BLaER1 (cell line): ENCODE data around the gene UGCG.
"Not testable (repeated sequence)": the region's sequence is repeated elsewhere in the genome, so short reads cannot be mapped to it uniquely, and the experiment has no call there.

ENCODE experiments used
- H3K27ac ChIP-seq: shearing (Covaris generic); formaldehyde crosslinking; 2 replicates; pipeline ENCODE4 v1.8.1; 2022
- H3K27me3 ChIP-seq: shearing (Covaris generic); formaldehyde crosslinking; 2 replicates; pipeline ENCODE4 v1.8.1; 2022
- H3K36me3 ChIP-seq: shearing (Covaris generic); formaldehyde crosslinking; 2 replicates; pipeline ENCODE4 v1.8.1; 2022
- H3K4me1 ChIP-seq: shearing (Covaris generic); formaldehyde crosslinking; 2 replicates; pipeline ENCODE4 v1.8.1; 2022
- H3K4me2 ChIP-seq: shearing (Covaris generic); formaldehyde crosslinking; 2 replicates; pipeline ENCODE4 v1.8.1; 2022
- H3K4me3 ChIP-seq: shearing (Covaris generic); formaldehyde crosslinking; 2 replicates; pipeline ENCODE4 v1.8.1; 2022
- H3K9ac ChIP-seq: shearing (Covaris generic); formaldehyde crosslinking; 2 replicates; pipeline ENCODE4 v1.8.1; 2022
- H3K9me3 ChIP-seq: shearing (Covaris generic); formaldehyde crosslinking; 2 replicates; pipeline ENCODE4 v1.8.1; 2022
- H4K20me1 ChIP-seq: shearing (Covaris generic); formaldehyde crosslinking; 2 replicates; pipeline ENCODE4 v1.8.1; 2022
- Cebpa-rat ChIP-seq: shearing (Covaris generic); IDR thresholded peaks from 2 replicates; pipeline ENCODE4 v1.8.1; 2022

The UGCG gene

DNA sequence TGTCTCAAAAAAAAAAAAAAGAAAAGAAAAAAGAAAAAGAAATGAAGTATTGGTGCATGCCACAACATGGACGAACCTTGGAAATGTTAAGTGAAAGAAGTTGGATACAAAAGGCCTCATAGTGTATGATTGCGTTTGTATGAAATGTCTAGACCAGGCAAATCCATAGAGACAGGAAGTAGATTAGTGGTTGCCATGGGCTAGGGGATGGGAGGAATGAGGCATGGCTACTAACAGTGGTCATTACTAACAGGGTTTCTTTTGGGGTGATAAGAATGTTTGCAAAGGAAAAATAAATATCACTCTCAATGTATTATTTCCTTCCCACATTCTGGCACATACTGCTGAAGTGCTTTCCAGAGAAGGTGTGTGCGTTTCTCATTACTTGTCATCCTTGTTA is 44.1 kb downstream of the UGCG start:
- H3K27me3 ChIP-seq = no peaks in the 10 kb centered on the region
- peaks cover 8% of the 10 kb centered on the region for H3K36me3 ChIP-seq
- H3K4me2 ChIP-seq = no peak overlapping the region
- TF ChIP-seq Cebpa-rat = no peak
- no peaks in the 10 kb centered on the region for H4K20me1 ChIP-seq
- H3K9ac ChIP-seq = no peak overlapping the region
- H3K27ac ChIP-seq = no peak overlapping the region
- no peak overlapping the region for H3K4me3 ChIP-seq
- peaks cover 25% of the 10 kb centered on the region for H3K4me1 ChIP-seq
- H3K9me3 ChIP-seq = no peaks in the 10 kb centered on the region

DNA sequence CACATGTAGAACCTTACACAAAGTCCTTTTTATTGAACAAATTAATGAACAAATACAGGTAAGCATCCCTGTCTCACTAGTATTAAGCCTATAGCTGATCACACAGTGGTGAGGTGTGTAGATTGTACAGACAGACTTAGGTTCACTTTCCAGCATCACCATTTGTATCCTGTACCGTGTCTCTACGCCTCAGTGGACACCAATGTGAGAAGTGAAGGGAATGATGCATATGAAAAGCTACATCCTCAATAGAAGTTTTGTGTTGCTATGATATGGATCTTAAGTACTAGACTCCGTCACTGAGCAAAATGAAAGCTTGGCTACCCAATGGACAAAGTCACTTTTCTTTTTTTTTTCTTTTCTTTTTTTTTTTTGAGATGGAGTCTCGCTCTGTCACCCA is 46.6 kb downstream of the UGCG start:
- Histone ChIP-seq H3K27ac (no peak overlapping the region), H3K4me3 (no peak overlapping the region), H3K36me3 (no peaks in the 10 kb centered on the region), H4K20me1 (no peaks in the 10 kb centered on the region), H3K27me3 (no peaks in the 10 kb centered on the region), H3K4me1 (peaks cover 15% of the 10 kb centered on the region), H3K4me2 (no peak overlapping the region), H3K9me3 (no peaks in the 10 kb centered on the region), H3K9ac (no peak overlapping the region)
- TF ChIP-seq Cebpa-rat = no peak

DNA sequence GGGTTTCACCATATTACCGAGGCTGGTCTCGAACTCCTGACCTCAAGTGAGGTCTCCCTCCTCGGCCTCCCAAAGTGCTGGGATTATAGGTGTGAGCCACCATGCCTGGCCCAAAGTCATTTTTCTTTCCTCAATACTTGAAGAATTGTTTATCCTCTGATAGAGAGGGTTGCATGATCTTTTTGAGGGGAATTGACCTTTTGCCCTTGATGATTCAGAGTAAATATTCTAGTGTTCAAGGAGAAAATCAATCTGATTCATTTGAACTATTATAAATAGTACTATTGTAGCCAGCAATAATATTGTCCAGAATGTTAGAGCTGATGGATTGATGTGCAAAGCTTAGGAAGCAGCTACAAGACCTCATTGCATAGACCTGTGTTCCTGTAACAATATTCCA is 47.1 kb downstream of the UGCG start:
- no peaks in the 10 kb centered on the region for H3K9me3 ChIP-seq
- no peaks in the 10 kb centered on the region for H4K20me1 ChIP-seq
- no peak for TF ChIP-seq Cebpa-rat
- no peaks in the 10 kb centered on the region for H3K27me3 ChIP-seq
- H3K4me1 ChIP-seq = peaks cover 18% of the 10 kb centered on the region
- no peak overlapping the region for H3K4me2 ChIP-seq
- no peak overlapping the region for H3K4me3 ChIP-seq
- H3K9ac ChIP-seq = no peak overlapping the region
- no peaks in the 10 kb centered on the region for H3K36me3 ChIP-seq
- no peak overlapping the region for H3K27ac ChIP-seq

DNA sequence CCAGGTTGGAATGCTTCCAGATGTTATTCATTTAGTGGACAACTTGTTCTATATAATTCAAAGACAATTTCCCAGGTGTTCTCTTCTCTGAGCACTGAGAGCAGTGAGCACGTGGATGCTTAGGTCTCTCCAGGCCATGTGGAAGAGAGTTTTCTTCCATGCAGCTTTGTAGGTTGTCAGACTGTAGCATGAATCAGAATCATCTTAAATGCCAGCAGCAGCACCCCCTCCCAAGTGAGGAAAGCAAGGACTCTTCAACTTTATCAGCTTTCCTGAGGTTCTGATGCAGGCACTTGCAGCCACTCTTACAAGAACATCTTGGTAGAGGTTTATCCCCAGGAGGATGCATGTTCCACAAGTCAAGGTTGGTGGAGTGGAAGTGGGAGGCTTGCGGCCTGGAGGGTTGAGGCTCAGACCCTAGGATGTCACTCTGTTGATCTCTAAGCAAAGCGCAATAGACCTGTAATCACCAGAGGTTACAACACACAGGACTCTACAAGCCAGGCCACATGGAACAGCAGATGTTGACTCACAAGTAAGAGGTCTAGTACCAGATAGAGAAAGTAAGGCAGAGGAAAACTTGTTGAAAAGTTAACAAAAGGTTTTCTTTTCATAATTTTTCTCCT is 47.7 kb downstream of the UGCG start:
- Histone ChIP-seq H3K27me3 (no peaks in the 10 kb centered on the region), H3K4me2 (0 out of 2 replicates have a peak overlapping the region, but pooled peaks have one; percentile 5), H3K4me3 (no peak overlapping the region), H3K36me3 (no peaks in the 10 kb centered on the region), H3K4me1 (peaks cover 24% of the 10 kb centered on the region), H4K20me1 (no peaks in the 10 kb centered on the region), H3K9ac (no peak overlapping the region), H3K9me3 (no peaks in the 10 kb centered on the region), H3K27ac (no peak overlapping the region)
- TF ChIP-seq Cebpa-rat = no peak

DNA sequence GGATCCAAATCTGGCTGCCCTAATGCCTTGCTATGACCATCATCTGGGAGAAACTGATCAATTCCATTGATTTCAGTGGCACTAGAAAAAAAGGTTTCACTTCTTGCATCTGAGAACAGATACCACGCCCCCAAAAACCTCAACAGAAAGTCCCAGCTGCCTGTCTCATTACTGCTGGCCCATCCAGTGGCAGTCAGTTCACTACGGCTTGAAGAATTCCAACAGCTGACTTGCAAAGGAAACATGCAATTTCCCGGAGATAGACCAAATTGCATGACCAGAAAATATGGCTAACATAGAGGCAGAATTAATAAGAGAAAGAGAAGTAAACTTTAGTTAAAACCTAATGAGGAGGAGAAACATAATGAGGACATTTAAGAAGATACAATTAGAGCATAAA is 48.6 kb downstream of the UGCG start:
- Histone ChIP-seq H3K9ac (no peak overlapping the region), H3K27ac (no peak overlapping the region), H4K20me1 (no peaks in the 10 kb centered on the region), H3K4me2 (no peak overlapping the region), H3K4me1 (peaks cover 28% of the 10 kb centered on the region), H3K27me3 (no peaks in the 10 kb centered on the region), H3K36me3 (no peaks in the 10 kb centered on the region), H3K9me3 (no peaks in the 10 kb centered on the region), H3K4me3 (no peak overlapping the region)
- no peak for TF ChIP-seq Cebpa-rat

DNA sequence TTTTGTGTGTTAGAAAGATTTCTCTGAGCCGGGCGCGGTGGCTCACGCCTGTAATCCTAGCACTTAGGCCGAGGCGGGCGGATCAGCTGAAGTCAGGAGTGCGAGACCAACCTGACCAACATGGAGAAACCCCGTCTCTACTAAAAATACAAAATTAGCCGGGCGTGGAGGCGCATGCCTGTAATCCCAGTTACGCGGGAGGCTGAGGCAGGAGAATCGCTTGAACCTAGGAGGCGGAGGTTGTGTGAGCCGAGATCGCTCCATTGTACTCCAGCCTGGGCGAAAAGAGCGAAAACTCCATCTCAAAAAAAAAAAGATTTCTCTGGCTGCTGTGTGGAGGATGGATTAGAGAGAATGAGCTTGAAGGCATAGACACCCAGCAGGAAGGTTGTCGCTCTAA is 51.5 kb downstream of the UGCG start:
- H3K36me3 ChIP-seq, H3K27me3 ChIP-seq, H3K9me3 ChIP-seq, H3K4me3 ChIP-seq, H4K20me1 ChIP-seq, H3K4me2 ChIP-seq, H3K27ac ChIP-seq, H3K9ac ChIP-seq: not testable (repeated sequence)
- peaks cover 28% of the 10 kb centered on the region for H3K4me1 ChIP-seq

DNA sequence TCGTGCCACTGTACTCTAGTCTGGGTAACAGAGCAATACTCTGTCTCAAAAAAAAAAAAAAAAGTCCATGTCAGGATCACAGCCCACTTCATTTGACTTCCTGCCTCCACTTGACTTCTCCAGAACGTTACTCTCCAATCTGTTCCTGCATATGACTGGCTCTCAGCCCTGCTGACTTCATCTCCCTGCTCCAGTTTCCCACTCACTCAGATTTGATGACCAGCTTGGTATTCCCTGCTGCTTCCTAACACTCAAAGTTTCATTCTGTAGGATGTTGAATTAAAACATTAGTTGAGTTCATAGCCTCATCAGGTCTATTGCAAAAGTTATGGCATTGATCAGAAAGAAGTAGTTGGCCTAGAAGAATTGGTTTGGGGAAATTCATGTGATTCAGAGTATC is 52.3 kb downstream of the UGCG start:
- no peaks in the 10 kb centered on the region for H3K9me3 ChIP-seq
- H3K9ac ChIP-seq = no peak overlapping the region
- no peaks in the 10 kb centered on the region for H4K20me1 ChIP-seq
- H3K27me3 ChIP-seq = no peaks in the 10 kb centered on the region
- peak overlapping the region; percentile 46 for H3K4me2 ChIP-seq
- H3K27ac ChIP-seq = no peak overlapping the region
- peaks cover 28% of the 10 kb centered on the region for H3K4me1 ChIP-seq
- H3K4me3 ChIP-seq = no peak overlapping the region
- no peak for TF ChIP-seq Cebpa-rat
- H3K36me3 ChIP-seq = no peaks in the 10 kb centered on the region

DNA sequence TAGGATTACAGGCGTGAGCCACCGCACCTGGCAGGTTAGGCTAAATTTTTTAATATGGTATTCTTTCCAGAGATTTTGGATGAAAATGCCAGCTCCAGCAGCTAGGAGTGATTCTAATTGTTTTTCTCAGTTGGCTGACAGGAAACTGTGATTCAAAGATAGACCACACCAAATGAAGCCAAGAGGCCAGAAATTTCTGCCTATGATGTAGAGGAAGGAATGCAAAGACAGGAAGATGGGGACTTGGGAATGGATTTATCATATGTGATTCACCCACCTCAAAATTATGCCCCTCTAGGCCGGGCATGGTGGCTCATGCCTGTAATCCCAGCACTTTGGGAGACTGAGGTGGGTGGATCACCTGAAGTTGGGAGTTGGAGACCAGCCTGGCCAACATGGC is 53.3 kb downstream of the UGCG start:
- no peak overlapping the region for H3K27ac ChIP-seq
- H3K9ac ChIP-seq = no peak overlapping the region
- no peaks in the 10 kb centered on the region for H3K27me3 ChIP-seq
- H4K20me1 ChIP-seq = no peaks in the 10 kb centered on the region
- no peaks in the 10 kb centered on the region for H3K36me3 ChIP-seq
- H3K9me3 ChIP-seq = no peaks in the 10 kb centered on the region
- TF ChIP-seq Cebpa-rat = no peak
- H3K4me3 ChIP-seq = no peak overlapping the region
- H3K4me2 ChIP-seq = no peak overlapping the region
- peaks cover 19% of the 10 kb centered on the region for H3K4me1 ChIP-seq

DNA sequence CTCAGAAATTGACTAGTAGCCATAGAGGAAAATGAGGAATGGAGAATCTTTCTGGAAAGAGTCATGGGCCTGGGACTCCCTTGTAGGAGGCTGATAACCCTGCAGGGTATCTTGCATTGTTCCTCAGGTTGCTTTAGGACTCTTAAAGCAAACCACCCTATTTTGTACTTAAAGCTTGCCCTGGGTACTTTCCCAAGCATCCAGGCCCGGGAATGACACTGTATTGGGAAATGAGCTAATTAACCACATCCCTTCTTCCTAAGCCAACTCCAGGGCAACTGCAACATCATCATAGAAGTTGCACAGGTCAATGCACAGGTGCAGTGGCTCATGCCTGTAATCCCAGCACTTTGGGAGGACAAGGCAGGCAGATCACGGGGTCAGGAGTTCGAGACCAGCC is 55.9 kb downstream of the UGCG start:
- H4K20me1 ChIP-seq = no peaks in the 10 kb centered on the region
- no peak overlapping the region for H3K27ac ChIP-seq
- H3K9ac ChIP-seq = no peak overlapping the region
- H3K4me2 ChIP-seq = no peak overlapping the region
- peaks cover 18% of the 10 kb centered on the region for H3K4me1 ChIP-seq
- no peaks in the 10 kb centered on the region for H3K36me3 ChIP-seq
- TF ChIP-seq Cebpa-rat = no peak
- no peaks in the 10 kb centered on the region for H3K27me3 ChIP-seq
- no peak overlapping the region for H3K4me3 ChIP-seq
- H3K9me3 ChIP-seq = no peaks in the 10 kb centered on the region

DNA sequence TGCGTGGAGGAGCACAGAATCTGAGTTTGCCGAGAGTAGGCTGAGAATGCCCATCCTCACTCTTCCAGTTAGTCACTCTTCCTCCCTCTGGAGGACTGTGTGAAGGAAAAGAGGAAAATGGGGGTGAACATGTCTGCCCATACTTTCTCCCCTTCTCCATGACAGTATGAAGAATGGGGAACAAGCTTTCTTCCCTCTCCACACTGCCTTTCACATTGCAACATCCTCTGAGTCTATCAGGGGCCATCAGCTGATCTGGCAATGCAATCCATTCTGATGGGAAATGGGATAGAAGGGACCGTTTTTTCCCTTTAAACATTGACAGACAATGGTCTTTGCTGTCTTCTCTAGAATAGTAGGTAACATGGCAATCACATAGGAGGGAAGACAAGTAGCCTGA is 56.8 kb downstream of the UGCG start:
- Histone ChIP-seq H3K4me3 (no peak overlapping the region), H3K27ac (no peak overlapping the region), H3K4me2 (no peak overlapping the region), H3K27me3 (no peaks in the 10 kb centered on the region), H3K4me1 (peaks cover 25% of the 10 kb centered on the region), H3K9me3 (no peaks in the 10 kb centered on the region), H4K20me1 (no peaks in the 10 kb centered on the region), H3K36me3 (no peaks in the 10 kb centered on the region), H3K9ac (no peak overlapping the region)
- TF ChIP-seq Cebpa-rat = no peak

DNA sequence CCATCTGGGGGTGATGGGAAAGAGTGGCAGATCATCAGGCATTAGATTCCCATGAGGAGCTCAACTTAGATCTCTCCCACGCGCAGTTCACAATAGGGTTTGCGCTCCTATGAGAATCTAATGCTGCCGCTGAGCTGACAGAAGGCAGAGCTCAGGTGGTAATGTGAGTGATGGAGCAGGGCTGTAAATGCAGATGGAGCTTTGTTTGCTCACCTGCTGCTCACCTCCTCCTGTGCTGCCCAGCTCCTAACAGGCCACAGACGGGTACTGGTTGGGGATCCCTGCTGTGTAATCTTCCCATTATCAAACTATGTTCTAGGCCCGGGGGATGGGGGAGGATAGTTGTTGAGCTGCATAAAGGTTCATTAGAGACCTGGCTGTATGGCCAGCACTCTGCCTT is 58.4 kb downstream of the UGCG start:
- no peak overlapping the region for H3K27ac ChIP-seq
- no peaks in the 10 kb centered on the region for H4K20me1 ChIP-seq
- peaks cover 13% of the 10 kb centered on the region for H3K4me1 ChIP-seq

More for the DNA sequence above, 58.4 kb downstream of the UGCG start:
- Histone ChIP-seq H3K4me2 (no peak overlapping the region), H3K27me3 (no peaks in the 10 kb centered on the region), H3K9ac (no peak overlapping the region), H3K36me3 (no peaks in the 10 kb centered on the region), H3K9me3 (no peaks in the 10 kb centered on the region), H3K4me3 (no peak overlapping the region)
- TF ChIP-seq Cebpa-rat = no peak
